Cerebellar nuclear complex (tissue), 1 donor: Measurements from ENCODE around the gene MSRB3.
"Not testable (repeated sequence)": the region's sequence is repeated elsewhere in the genome, so short reads cannot be mapped to it uniquely, and the experiment has no call there.

Source experiments
- DNase-seq, 2 experiments: peaks; one replicate each; lab custom pipeline; 2025; lab: John Stamatoyannopoulos, UW

Gene MSRB3

DNA sequence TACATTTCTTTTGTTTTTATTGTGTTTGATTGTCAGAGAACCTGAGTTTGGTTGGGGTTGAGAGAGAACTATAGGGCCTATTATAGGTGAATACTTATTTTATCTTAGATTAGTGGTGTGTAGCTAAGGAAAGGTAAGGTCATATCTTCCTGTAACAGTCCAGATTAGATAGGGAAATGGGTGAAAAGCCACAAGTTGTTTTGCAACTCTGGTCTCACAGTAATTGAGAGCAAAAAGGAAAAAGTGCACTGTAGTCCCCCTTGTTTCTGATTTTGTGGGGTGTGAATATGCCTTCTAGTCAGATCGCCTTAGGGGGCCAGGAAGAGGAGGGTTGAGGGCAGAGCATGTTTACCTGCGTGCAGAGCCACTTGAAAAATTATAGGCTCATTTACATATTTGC, 8.9 kb downstream of the MSRB3 start:
- DNase-seq, result no peak

DNA sequence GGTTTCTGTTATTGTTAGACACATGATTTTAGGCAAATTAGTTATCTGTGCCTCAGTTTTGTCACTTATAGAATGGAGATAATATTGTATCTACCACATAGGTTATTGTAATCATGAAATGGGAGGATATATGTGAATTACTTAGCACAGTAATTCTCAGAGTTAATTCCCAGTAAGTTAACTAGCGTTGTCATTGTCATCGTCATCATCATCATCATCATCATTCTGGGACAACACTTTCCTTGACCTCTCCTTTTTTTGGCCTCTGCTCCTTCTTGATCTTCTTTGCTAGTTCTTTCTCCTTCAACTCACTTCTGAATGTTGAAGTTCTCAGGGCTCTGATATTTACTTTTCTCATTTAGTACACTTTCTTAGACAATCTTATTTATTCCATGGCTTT, 13.8 kb downstream of the MSRB3 start:
- no peak for DNase-seq

DNA sequence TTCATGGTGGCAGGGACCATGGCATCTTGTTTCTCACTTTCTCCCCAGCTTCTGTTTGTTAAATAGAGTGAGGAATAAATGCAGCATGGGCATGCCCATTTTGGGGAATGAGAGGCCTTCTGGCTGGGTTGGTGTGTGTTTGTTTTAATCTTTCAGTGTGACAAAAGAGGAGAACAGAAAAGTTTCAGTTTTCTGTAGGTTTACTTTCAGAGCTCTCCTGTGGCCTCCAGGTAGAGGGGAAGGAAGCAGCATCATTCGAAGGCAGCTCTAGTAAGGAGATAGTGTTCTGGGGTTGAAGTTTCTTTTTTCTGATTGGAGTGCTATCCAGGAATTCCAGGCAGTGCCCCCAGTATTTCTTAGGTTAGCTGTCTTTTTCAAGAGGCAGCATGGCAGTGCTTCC, 15.3 kb downstream of the MSRB3 start:
- no peak for DNase-seq

DNA sequence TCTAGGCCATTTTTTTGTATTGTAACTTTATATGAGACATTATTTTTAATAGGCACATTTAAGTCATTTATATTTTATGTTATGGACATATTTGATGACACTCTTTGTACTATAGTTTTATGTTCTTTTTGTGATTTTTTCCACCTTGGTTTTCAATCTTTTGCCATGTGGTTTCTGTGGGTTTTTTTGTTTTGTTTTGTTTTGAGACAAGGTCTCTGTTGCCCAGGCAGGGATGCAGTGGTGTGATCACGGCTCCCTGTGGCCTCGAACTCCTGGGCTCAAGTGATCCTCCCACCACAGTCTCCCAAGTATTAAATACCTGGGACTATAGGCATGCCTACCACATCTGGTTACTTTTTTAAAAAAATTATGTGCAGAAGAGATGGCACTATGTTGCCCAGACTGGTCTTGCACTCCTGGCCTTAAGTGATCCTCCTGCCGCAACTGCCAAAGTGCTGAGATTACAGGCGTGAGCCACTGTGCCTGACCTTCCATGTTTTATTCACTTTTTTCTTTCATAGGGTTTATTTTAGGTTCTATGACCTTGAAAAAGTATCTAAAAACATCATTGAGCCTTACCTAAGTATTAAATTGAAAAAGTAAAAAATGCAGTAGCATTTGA, 16.3 kb downstream of the MSRB3 start:
- no peak for DNase-seq

DNA sequence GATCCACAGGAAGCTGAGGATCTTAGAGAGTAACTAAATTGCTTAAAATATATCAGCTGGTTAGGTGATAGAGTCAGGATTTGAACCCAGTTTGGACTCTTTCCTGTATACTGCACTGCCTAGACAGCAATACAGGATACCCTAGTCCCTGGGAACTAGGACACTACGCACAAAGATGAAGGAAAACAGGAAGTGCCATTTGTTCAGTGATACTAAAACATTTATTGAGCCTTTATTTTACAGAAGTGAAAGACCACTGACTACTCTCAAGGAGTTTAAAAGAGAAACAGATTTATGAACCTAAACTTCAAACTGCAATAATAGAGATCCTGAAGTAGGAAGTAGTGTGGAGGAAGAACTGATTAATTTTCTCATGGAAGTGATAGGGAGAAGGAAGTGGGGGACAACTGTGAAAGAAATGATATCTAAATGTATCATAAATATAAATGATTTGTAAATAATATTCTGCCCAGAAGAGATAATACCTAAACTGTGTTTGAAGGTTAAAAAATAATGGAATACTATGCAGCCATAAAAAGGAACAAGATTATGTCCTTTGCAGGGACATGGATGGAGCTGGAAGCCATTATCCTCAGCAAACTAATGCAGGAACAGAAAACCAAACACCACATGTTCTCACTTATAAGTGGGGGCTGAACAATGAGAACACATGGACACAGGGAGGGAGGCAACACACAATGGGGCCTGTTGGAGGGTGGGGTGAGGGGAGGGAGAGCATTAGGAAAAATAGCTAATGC, 18.2 kb downstream of the MSRB3 start:
- no peak for DNase-seq

DNA sequence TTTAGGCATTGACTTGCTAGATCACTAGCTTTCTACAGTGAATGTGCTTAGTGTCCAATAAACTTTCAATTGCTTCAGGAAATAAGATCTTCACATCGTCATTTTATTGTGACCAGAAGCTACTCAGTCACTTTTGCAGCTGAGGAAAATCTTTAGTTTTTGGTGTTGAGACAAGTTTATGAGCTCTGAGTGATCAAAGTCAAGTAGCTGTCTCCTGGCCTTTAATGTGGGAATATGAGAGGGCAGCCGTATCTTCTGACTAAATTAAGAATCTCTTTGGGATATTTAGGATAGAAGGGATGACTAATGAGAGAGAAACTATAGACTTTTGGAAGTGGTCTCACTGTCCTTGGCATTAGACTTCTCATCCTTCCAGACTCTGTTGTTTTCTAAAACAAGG, 21.6 kb downstream of the MSRB3 start:
- DNase-seq, result no peak

DNA sequence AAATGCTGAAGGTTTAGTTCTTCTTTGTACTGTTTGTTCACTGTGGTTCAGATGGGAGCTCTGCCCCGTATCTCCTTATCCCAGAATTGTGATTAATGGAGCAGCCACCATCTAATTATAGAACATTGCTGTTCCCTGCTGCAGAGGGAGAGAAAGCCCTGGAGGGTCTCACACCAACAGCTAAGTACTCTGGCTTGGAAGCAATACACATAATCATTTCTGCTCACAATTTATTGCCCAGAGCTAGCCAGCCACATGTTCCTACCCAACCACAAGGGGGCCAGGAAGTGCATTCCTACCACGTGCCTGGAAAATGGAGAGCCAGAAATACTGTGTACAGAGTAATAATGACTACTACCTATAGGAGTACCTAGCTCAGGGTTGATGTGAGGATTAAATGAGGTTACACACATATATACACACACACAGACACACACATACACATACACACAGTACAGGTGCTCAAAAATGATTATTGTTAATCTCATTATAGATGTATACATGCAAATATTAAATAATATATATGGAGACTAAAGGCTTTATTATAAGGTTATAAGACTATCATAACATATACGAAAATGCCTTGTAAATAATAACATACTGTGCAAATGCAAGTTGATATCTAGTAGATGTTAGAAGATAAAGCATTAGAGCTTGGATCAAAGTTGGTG, 22.3 kb downstream of the MSRB3 start:
- DNase-seq, result no peak

DNA sequence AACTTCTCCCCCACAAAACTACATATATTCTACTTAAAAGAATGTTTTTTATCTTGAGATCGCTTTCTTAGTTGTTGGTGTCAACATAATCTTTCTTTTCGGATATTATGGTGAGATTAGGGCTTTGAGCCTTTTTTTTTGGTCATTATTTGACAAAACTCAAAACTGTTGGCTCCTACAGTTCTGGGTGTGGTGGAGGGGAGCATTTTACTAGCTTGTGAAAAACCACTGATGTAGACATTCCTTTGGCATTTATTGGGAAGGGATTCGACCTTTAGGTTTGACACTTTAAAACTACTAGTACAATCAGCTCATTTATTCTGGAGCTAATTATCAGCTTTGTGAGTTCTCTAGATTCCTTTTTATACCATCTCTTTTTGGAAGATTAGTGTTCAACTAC, 24.4 kb downstream of the MSRB3 start:
- DNase-seq, result no peak

DNA sequence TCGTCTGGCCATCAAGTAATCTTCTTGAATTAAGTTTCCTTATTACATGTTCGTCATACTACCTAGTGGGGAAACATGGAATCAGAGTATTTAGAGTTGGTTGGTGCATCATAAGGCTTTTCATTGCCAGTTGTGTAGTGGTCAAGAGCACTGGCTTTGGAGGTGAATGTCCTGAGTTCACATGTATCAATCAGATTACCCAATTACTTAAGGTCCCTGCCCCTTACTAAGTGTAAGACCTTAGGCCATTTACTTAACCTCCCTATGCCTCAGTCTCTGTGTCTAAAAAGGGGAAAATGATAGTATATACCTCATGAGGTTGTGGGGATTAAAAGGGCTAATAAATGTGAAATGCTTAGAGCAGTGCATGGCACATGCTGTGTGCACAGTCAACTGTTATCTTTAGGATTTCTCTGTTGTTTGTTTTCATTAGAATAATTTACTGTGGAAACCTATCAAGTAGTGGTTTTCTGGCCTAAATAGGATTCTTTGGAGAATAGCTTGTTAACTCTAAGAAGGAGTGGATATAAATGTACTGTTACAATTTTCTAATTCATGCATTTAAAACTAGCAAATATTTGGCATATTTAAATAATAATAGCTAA, 27.0 kb downstream of the MSRB3 start:
- no peak for DNase-seq

DNA sequence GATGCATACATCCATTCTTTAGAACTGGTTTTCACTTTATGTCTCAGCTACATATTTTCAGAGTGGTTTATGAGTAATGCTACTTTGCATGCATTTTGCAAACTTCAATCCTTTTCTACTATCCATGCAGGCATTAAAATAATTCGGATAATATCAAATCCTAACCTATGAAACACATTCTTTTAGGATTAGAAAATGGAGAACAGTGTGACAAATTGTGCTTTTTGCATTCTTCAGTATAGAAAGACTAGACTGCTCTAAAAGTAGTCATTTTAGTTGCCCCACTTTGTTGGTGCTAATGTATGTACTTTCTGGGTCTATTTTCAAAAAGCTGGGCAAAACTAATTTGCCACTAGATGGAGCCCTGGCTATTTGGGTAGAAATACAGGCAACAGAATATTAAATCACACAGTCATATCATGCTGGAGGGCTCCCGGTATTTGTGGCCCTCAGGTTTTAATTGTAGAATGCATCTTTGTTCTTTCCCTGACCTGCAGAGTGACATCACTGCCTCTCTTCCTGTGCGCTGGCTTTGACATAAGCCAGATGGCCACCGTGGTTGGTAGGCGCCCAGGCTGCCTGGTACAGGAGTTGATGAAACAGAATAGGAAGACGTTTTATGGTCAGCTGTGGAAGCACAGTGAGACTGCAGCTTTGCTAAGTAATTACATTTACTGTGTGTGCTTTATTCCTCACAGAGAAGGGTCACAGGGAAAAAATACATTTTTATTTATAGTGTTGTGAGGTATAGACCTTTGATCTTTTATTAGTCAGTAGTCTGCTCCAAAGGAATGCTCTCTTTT, 28.1 kb downstream of the MSRB3 start:
- no peak for DNase-seq

DNA sequence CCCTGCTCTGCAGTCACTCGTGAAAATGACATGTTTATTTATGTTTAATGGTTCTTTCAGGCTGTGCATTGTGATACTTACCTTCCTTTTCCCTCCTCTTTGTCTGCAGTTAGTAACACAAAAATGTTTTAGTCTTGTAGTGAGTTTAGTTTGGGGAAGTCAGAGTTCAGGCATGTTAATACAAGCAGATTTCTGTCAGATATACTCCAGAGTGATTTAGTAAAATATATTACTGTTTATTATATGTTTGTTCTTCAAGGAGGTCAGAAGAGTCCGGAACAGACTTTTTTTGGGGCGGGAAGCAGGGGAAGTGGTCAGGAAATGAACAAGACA, 28.7 kb downstream of the MSRB3 start:
- DNase-seq, result no peak

DNA sequence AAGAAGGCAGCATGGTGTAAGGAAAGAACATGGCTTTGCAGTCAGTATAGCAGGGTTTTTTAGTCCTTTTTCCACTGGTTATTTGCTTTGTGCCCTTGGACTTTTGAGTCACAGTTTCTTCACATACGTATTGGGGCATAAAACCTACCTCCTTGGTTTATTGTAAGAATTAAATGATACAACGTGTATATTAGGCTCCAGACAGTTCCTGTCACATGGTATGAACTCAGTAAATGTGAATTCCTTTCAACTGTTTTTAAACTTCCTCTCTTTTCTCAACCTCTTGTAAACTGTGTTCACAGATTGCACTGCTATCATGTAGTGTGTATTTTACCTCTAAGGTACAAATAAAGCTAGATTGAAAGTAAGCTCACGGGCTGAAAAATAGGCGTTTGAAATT, 29.5 kb downstream of the MSRB3 start:
- DNase-seq, result no peak

DNA sequence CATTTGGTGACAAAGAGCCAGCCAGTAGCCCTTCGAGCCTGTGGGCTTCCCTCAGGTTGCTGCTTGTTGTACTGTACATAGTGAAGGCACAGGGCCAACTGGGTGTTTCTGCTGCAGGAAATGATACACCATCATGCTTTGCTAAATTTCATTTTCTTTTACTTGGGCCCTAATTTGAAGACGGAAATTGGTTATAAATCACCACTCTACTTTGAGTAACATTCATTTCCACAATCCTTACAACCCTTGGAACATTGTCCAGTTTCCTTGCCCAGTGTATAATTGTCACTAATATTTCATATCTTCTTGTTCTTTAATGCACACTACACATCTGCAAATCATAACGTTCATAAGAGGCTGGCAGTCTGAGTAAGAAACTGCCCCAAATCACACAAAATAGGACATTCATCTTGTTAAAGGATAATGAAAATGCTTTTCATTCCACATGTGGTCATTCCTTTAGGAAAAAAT, 30.2 kb downstream of the MSRB3 start:
- no peak for DNase-seq

DNA sequence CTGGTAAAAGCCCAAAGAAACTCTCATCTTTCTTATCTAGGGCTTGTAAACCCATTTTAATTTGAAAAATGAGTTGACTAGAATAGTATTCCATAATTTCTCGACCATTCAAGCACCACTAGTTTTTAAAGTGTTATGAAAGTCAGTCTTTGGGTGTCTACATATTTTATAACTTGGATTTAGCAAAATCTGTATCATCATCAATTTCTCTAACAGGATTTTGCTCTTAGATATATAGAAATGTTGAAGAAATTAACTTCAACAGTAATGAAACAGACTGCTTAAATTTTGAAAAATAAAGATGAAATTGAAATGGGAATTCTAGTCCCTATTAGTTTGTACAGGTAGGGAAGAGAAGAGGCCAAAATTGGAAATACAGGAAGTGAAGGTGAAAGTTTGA, 32.8 kb downstream of the MSRB3 start:
- no peak for DNase-seq

DNA sequence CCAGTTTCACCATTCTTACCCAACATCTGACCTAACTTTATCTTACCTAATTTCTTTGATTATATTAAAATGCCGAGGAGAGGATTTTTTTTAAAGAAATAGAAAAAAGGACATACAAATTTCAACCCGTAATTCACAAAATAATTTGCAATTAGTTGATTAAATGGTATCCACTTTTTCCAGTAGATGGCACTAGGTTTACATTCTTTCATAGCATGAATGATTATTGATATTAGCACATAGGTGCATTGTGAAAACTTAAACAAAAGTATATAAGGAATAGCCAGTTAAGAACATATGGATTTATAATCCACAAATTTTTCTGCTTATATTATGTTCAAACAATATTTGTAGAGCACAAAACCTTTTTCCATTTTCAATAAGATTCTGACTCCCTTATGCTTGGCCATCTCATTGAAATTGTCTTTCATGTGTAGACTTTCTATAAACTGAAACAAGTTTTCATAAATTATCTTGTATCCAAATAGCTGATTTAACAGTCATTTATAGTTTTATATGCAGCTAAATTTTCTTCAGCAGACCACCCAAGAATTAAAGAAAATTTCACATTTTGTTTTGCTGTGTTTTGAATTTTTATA, 35.3 kb downstream of the MSRB3 start:
- DNase-seq, result no peak

DNA sequence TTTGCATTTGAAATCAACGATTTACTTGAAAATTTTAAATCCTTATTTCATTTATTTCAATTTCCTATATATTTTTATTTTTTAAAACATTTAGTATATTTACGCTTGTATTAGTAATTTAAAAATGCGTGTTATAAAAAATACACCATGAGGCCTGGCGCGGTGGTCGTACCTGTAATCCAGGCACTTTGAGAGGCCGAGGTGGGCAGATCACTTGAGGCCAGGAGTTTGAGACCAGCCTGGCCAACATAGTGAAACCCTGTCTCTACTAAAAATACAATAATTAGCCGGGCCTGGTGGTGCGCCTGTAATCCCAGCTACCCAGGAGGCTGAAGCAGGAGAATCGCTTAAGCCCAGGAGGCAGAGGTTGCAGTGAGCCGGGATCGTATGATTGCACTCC, 36.8 kb downstream of the MSRB3 start:
- not testable (repeated sequence) for DNase-seq

DNA sequence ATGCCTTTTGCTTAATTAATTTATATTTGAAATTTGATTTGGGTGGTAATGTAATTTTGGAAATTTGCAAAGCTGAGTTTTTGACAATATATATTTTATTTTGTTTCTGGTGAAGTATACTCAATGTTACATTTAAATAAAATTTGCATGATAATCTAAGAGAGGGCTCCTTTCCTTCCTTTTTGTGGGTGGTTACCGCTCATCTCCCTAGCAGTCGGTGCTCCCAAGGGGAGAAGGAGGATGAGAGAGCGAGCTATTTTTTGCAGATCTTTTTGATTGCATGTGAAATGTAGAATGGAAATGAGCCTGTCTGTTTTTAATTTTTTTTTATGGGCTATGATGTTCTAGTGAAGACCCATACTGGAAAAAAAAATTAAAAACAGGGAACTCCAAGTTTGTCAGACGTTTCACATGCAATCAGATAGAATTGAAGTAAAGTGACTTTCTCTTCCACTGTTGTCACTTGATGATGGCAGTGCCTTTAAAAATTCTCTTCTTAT, 39.8 kb downstream of the MSRB3 start:
- no peak for DNase-seq

DNA sequence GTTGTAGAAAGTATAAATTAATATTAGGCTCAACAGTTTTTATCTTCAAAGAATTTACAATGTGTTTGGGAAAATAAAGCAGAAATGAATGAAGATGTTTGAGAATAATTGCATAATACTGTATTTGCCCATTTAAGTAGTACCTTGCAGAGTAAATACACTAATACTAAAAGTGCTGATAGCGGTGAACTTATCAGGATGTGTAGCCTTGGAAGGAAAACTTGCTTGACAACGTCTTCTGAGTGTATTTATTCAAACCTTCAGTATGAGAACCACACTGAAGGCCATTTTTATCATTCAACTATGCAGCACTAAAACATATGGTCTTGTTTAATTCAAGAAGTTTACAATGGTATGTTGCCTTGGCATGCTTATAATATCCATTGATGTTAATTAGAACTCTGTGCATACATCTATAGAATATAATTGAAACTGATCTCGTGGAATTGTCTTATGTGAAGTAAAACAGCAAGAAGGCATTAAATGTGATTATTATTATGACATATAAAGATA, 41.3 kb downstream of the MSRB3 start:
- DNase-seq, result no peak

DNA sequence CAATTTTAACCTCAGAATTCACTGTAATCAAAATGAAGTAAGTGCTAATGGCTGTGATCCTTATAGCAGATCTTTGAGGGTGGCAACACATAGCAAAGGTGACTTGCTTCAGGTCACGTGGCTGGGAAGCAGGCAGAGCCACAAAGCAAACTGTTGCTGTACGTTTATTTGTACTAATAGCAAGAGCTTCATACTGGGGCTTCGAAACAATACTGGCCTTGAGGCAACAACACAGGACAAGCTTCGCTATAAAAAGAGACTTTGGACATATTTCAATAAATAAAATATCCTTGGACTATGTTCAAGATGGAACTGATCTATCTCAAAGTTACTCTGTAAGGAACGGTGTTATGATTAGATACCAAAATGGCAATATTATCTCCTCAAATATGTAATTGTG, 44.6 kb downstream of the MSRB3 start:
- DNase-seq, result no peak

DNA sequence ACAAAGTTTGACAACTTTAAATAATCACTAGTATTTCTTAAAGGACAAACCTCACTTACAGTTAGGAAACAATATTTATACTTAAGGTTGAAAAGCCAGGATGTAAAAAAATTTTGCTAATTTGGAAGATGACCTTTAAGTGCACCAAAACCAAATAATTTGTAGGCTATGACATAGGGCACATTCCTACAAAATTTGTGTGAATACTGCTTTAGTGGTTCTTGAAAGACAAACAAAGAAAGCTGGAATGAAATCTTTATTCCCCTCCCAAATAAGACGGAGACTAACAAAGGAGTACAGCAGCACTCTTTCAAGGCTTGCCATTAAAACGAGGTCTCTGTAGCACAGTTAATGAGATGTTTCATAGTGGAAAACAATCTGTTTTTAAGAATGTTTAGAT, 45.6 kb downstream of the MSRB3 start:
- DNase-seq, result no peak

DNA sequence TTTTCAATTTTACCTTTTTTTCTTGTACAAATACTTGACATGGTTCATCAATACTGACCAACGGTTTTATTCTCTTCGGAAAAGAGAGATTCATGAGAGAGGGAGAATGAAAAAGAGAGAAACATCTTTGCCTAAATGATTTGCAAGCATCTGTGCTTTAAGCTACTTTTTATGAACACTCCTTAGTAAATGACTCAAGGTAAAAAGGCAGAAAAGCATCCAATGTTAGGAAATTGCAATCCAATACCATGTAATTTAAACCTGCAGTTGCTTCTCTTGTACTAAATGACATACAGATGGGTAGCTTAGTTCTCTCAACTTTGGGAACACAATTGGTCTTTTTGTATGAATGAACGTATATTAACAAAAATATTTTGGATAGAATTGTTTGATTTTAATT, 46.1 kb downstream of the MSRB3 start:
- DNase-seq, result no peak
